Measurements from ENCODE around the gene GAS6.
"Not testable (repeated sequence)": the region's sequence is repeated elsewhere in the genome, so short reads cannot be mapped to it uniquely, and the experiment has no call there.

GAS6 gene

DNA sequence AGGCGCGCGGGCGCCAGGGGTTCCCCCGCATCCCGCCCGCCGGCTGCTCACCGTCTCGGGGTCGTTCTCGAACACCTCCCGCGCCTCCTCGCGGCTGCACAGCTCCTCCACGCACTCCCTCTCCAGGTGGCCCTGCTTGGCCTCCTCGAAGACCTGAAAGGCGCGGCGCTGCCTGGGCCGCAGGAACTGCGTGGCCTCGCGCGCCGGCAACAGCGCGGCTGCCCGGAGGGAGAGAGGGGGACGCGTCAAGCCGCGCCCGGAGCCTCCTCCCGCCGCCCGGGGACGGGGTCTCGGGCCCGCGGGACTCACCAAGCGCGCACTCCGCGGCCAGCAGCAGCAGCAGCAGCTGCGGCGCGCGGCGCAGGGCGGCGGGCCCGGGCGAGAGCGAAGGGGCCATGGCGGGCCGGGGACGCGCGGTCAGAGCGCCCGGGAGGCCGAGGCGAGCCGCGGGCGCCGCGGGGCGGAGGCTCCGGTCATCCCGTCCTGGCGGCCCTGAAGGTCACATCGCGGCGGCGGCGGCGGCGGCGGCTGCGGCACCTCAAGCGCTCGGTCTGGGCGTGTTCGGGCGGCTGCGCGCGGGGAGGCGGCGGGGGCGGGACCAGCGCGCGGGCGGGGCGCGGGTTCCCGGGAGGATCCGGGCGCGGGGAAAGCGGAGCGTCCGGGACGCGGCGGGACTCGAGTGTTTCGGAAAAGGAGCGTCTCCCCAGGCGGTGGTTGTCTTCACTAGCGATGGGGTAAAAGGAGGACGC lies at the start of gene GAS6:
GAS6 (minus strand) TSS at position 553 of the 749 bp plus-strand sequence; CDS start at position 397, 156 bp downstream.
- DNase-seq (ENCODE audit: low spot score) = peak; percentile 77
- TF ChIP-seq, protein P1, sequence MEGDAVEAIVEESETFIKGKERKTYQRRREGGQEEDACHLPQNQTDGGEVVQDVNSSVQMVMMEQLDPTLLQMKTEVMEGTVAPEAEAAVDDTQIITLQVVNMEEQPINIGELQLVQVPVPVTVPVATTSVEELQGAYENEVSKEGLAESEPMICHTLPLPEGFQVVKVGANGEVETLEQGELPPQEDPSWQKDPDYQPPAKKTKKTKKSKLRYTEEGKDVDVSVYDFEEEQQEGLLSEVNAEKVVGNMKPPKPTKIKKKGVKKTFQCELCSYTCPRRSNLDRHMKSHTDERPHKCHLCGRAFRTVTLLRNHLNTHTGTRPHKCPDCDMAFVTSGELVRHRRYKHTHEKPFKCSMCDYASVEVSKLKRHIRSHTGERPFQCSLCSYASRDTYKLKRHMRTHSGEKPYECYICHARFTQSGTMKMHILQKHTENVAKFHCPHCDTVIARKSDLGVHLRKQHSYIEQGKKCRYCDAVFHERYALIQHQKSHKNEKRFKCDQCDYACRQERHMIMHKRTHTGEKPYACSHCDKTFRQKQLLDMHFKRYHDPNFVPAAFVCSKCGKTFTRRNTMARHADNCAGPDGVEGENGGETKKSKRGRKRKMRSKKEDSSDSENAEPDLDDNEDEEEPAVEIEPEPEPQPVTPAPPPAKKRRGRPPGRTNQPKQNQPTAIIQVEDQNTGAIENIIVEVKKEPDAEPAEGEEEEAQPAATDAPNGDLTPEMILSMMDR (IDR thresholded peaks at IDR 0.05; ENCODE audit: extremely low read depth, missing control alignments) = no peak

DNA sequence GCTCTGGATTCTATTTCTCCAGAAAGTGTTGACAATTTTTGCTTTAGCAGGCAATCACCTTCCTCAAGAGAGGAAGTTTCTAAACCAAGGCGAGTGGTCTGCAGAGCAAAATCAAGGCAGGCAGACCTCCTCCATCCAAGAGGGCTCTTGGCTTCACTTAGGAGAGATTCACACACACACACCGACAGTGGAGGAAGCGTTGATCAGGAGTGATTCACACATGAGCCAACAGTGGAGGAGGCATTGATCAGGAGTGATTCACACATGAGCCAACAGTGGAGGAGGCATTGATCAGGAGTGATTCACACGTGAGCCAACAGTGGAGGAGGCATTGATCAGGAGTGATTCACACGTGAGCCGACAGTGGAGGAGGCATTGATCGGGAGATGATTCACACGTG lies 49.5 kb upstream of the GAS6 start:
- not testable (repeated sequence) for DNase-seq (ENCODE audit: low spot score)

- TF ChIP-seq, protein P1 (IDR thresholded peaks at IDR 0.05; ENCODE audit: extremely low read depth, missing control alignments) = no peak
Observed at GRCh38 chr13:113912596-113912995, 48.7 kb upstream of the GAS6 start.

GRCh38 chr13:113907635-113908617 lies 44.0 kb upstream of the GAS6 start:
- no peak for DNase-seq (ENCODE audit: low spot score)
- TF ChIP-seq, protein P1 (IDR thresholded peaks at IDR 0.05; ENCODE audit: extremely low read depth, missing control alignments) = no peak

More at GRCh38 chr13:113912596-113912995, 48.7 kb upstream of the GAS6 start:
- no peak for DNase-seq (ENCODE audit: low spot score)

DNA sequence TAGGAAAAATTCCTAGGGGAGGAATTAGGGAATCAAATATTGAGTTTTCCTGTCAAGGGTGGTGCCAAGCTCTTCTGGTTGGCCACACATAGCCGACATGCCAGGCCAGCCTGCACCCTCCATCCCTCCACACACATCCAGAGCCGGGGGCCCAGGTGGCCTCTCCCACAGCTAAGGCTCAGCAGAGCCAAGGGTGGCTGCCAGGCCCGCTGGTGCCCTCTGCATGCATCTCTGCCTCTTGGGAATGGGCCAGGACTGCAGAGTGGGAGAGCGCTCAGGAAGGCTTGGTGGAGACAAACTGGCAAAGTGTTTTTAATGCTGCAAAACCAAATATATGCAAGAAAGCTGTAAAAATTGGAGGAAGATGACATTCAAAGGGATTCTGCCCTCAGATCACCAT lies 42.7 kb upstream of the GAS6 start:
- TF ChIP-seq, protein P1 (IDR thresholded peaks at IDR 0.05; ENCODE audit: extremely low read depth, missing control alignments) = no peak
- DNase-seq (ENCODE audit: low spot score) = no peak

- no peak for DNase-seq (ENCODE audit: low spot score)
- TF ChIP-seq, protein P1 (IDR thresholded peaks at IDR 0.05; ENCODE audit: extremely low read depth, missing control alignments) = no peak
Observed at GRCh38 chr13:113905942-113906341, 42.1 kb upstream of the GAS6 start.

DNA sequence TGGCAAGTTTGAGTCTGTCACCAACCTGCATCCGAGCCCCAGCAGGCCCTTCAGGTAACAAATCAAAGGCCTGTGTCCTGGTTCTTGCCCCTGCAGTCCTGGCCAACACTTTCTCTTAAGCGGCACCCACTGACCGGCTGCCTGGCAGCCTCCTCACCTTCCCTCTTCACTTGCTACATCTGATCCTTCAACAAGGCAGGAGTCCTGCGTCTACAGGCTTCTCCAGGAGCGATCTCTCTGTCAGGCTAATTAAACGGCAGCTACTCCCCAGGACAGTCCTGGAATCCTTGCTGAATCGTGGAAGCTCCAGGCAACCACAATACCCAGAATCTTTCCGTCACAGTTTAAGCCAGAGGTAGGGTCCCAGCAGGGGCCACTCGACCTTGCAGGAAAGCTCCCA lies 41.1 kb upstream of the GAS6 start:
- DNase-seq (ENCODE audit: low spot score) = no peak
- TF ChIP-seq, protein P1 (IDR thresholded peaks at IDR 0.05; ENCODE audit: extremely low read depth, missing control alignments) = no peak
